GM18868 (cell line): ENCODE data around the gene EFCAB6.
"Not testable (repeated sequence)": the region's sequence is repeated elsewhere in the genome, so short reads cannot be mapped to it uniquely, and the experiment has no call there.

ENCODE experiments used
- ATAC-seq: cut with Tn5 transposase; IDR thresholded peaks from one replicate; pipeline ENCODE4 v1.9.1; 2021; ENCODE audit warnings: mild to moderate bottlenecking, moderate library complexity; ENCODE audit not compliant: unreplicated experiment

EFCAB6 gene

GRCh38 chr22:43722444-43722843 lies 89.7 kb downstream of the EFCAB6 start:
- no peak for ATAC-seq

GRCh38 chr22:43720716-43721115 lies 91.4 kb downstream of the EFCAB6 start:
- no peak for ATAC-seq

GRCh38 chr22:43714104-43714503 lies 98.0 kb downstream of the EFCAB6 start:
- no peak for ATAC-seq

- ATAC-seq = no peak
Observed at GRCh38 chr22:43711681-43712080, 100.4 kb downstream of the EFCAB6 start.

- no peak for ATAC-seq
Observed at GRCh38 chr22:43707648-43708047, 104.5 kb downstream of the EFCAB6 start.

GRCh38 chr22:43706571-43707328 lies 105.4 kb downstream of the EFCAB6 start:
- no peak for ATAC-seq

GRCh38 chr22:43706151-43706550 lies 106.0 kb downstream of the EFCAB6 start:
- ATAC-seq = no peak

GRCh38 chr22:43704051-43704450 lies 108.1 kb downstream of the EFCAB6 start:
- no peak for ATAC-seq

- ATAC-seq = no peak
Observed at GRCh38 chr22:43698403-43698802, 113.7 kb downstream of the EFCAB6 start.

GRCh38 chr22:43697894-43698293 lies 114.2 kb downstream of the EFCAB6 start:
- no peak for ATAC-seq

GRCh38 chr22:43693249-43693648 lies 118.9 kb downstream of the EFCAB6 start:
- no peak for ATAC-seq

GRCh38 chr22:43689356-43689755 lies 122.7 kb downstream of the EFCAB6 start:
- ATAC-seq = no peak

- ATAC-seq = no peak
Observed at GRCh38 chr22:43682851-43683250, 129.3 kb downstream of the EFCAB6 start.

- no peak for ATAC-seq
Observed at GRCh38 chr22:43681731-43682360, 130.3 kb downstream of the EFCAB6 start.

GRCh38 chr22:43670513-43670912 lies 141.6 kb downstream of the EFCAB6 start:
- ATAC-seq = no peak

- no peak for ATAC-seq
Observed at GRCh38 chr22:43669190-43669589, 142.9 kb downstream of the EFCAB6 start.

- no peak for ATAC-seq
Observed at GRCh38 chr22:43667656-43668055, 144.4 kb downstream of the EFCAB6 start.

- no peak for ATAC-seq
Observed at GRCh38 chr22:43666457-43666856, 145.6 kb downstream of the EFCAB6 start.

GRCh38 chr22:43658823-43659222 lies 153.3 kb downstream of the EFCAB6 start:
- no peak for ATAC-seq

- not testable (repeated sequence) for ATAC-seq
Observed at GRCh38 chr22:43656581-43656980, 155.5 kb downstream of the EFCAB6 start.

- no peak for ATAC-seq
Observed at GRCh38 chr22:43654271-43654670, 157.8 kb downstream of the EFCAB6 start.

- no peak for ATAC-seq
Observed at GRCh38 chr22:43652845-43653244, 159.3 kb downstream of the EFCAB6 start.

GRCh38 chr22:43643387-43643786 lies 168.7 kb downstream of the EFCAB6 start:
- ATAC-seq = no peak
